HCT116 (cell line): ENCODE results near the gene KRT78. TPM values are rescaled to one million over a fixed set of nuclear protein-coding genes. Genes with fewer than 3 reads are reported as not detected.

Source experiments
- ATAC-seq: fragments of 200-7000 bp; cut with Tn5 transposase; 2 replicates; pipeline ENCODE4 v1.9.1; 2020; ENCODE audit warnings: mild to moderate bottlenecking, moderate library complexity
- BruUV-seq: library from RNA; stranded (reverse); fragments of 400-500 nt; replicated peaks from 2 replicates; lab custom pipeline; 2021; lab: Mats Ljungman, UMichigan
- CTCF ChIA-PET: fragments of 300-600 bp; sonication (Branson Sonifier 250); formaldehyde crosslinking; loops from one replicate; lab custom pipeline; 2021; ENCODE audit warnings: antibody characterized with exemption; lab: Charles Lee
- POLR2A ChIA-PET: fragments of 300-600, 350-600 bp; sonication (Branson Sonifier 250); formaldehyde crosslinking; loops from one replicate; lab custom pipeline; 2021; ENCODE audit warnings: antibody characterized with exemption; lab: Charles Lee
- RAD21 ChIA-PET, 2 experiments: fragments of 300-600 bp; sonication (Branson Sonifier 250); formaldehyde crosslinking; loops; one replicate each; lab custom pipeline; 2023; ENCODE audit warnings: low total read pairs in 2 of 2; ENCODE audit not compliant: uncharacterized antibody in 2 of 2, unreplicated experiment in 2 of 2, low non-redundant PET in 1 of 2; lab: Charles Lee
- DNase-seq: peaks from one replicate; pipeline ENCODE4 v3.0.0-alpha.2; 2010; ENCODE audit warnings: low read depth, low spot score
- H2AFZ ChIP-seq: fragments of 200-600 bp; shearing (Covaris generic), sonication (generic); 2 replicates; pipeline ENCODE4 v1.6.1; 2017; ENCODE audit warnings: low read depth, mixed run types, mixed read lengths, antibody characterized with exemption, low read length; ENCODE audit not compliant: poor library complexity, severe bottlenecking
- H3K27ac ChIP-seq: 2 replicates; pipeline ENCODE4 v1.5.1; 2012; ENCODE audit warnings: low read depth, low read length
- H3K27me3 ChIP-seq: fragments of 200-600 bp; sonication (generic); 2 replicates; pipeline ENCODE4 v1.6.1; 2016; ENCODE audit warnings: mixed run types, low read length, mixed read lengths; ENCODE audit not compliant: insufficient read depth
- H3K36me3 ChIP-seq, 2 experiments: fragments of 200-500 bp in 1 of 2; fragments of 200-600 bp in 1 of 2; sonication (Bioruptor generic) in 1 of 2; sonication (generic) in 1 of 2; 2 replicates each; pipeline versions ENCODE4 v1.5.1 to v1.6.1; 2014 to 2016; ENCODE audit warnings: low read length in 2 of 2, inconsistent platforms in 1 of 2, mixed read lengths in 1 of 2, mixed run types in 1 of 2; ENCODE audit not compliant: insufficient read depth in 2 of 2, control insufficient read depth in 1 of 2
- H3K4me1 ChIP-seq, 2 experiments: fragments of 200-600 bp in 1 of 2; sonication (generic) in 1 of 2; 2 replicates each; pipeline versions ENCODE4 v1.5.1 to v1.6.1; 2012 to 2017; ENCODE audit warnings: low read length in 2 of 2, inconsistent platforms in 1 of 2, mild to moderate bottlenecking in 1 of 2, mixed read lengths in 1 of 2, mixed run types in 1 of 2, moderate library complexity in 1 of 2; ENCODE audit not compliant: insufficient read depth in 2 of 2, control insufficient read depth in 1 of 2
- H3K4me2 ChIP-seq: fragments of 200-600 bp; sonication (generic); 2 replicates; pipeline ENCODE4 v1.6.1; 2017; ENCODE audit warnings: mixed run types, low read length, mixed read lengths
- H3K4me3 ChIP-seq, 2 experiments: fragments of 200-600 bp in 1 of 2; sonication (generic) in 1 of 2; replicated peaks in 1 of 2; 2 replicates each; pipeline ENCODE4 v1.5.1; 2011 to 2016; ENCODE audit warnings: low read length in 2 of 2, control low read depth in 1 of 2, low read depth in 1 of 2, mild to moderate bottlenecking in 1 of 2, mixed read lengths in 1 of 2, mixed run types in 1 of 2
- H3K79me2 ChIP-seq: fragments of 200-600 bp; sonication (generic); 2 replicates; pipeline ENCODE4 v1.6.1; 2017; ENCODE audit warnings: mild to moderate bottlenecking, mixed run types, low read length, moderate library complexity, mixed read lengths; ENCODE audit not compliant: insufficient read depth
- H3K9ac ChIP-seq: fragments of 200-600 bp; sonication (generic); 2 replicates; pipeline ENCODE4 v1.6.1; 2016; ENCODE audit warnings: low read length, mixed read lengths
- H3K9me2 ChIP-seq: fragments of 200-600 bp; sonication (generic), shearing (Covaris generic); 2 replicates; pipeline ENCODE4 v1.6.1; 2017; ENCODE audit warnings: mixed run types, mild to moderate bottlenecking, moderate library complexity; ENCODE audit not compliant: insufficient read depth
- H3K9me3 ChIP-seq, 2 experiments: fragments of 200-500 bp in 1 of 2; fragments of 200-600 bp in 1 of 2; sonication (Bioruptor generic) in 1 of 2; sonication (generic) in 1 of 2; 2 replicates each; pipeline ENCODE4 v1.6.1; 2014 to 2017; ENCODE audit warnings: low read length in 2 of 2, mixed read lengths in 2 of 2, inconsistent platforms in 1 of 2, low read depth in 1 of 2, mild to moderate bottlenecking in 1 of 2, mixed run types in 1 of 2, moderate library complexity in 1 of 2; ENCODE audit not compliant: control insufficient read depth in 1 of 2, insufficient read depth in 1 of 2
- H4K20me1 ChIP-seq: fragments of 200-600 bp; sonication (generic), shearing (Covaris generic); 2 replicates; pipeline ENCODE4 v1.6.1; 2017; ENCODE audit warnings: mixed run types, mild to moderate bottlenecking, moderate library complexity; ENCODE audit not compliant: insufficient read depth
- ATF3 ChIP-seq: IDR thresholded peaks from 2 replicates; pipeline ENCODE4 v1.6.1; 2012
- CEBPB ChIP-seq: IDR thresholded peaks from 2 replicates; pipeline ENCODE4 v1.6.1; 2012; ENCODE audit warnings: low read depth
- EZH2 ChIP-seq: fragments of 200-600 bp; sonication (generic); IDR thresholded peaks from 2 replicates; pipeline ENCODE4 v1.6.1; 2017; ENCODE audit warnings: antibody characterized with exemption, mixed run types
- JUND ChIP-seq: IDR thresholded peaks from 2 replicates; pipeline ENCODE4 v1.6.1; 2012
- POLR2AphosphoS5 ChIP-seq: IDR thresholded peaks from 2 replicates; pipeline ENCODE4 v1.6.1; 2011; ENCODE audit warnings: mild to moderate bottlenecking, low read depth, low read length, moderate library complexity
- RAD21 ChIP-seq: IDR thresholded peaks from 2 replicates; pipeline ENCODE4 v1.6.1; 2012; ENCODE audit warnings: low read depth, mild to moderate bottlenecking
- SIN3A ChIP-seq: IDR thresholded peaks from 2 replicates; pipeline ENCODE4 v1.6.1; 2012; ENCODE audit warnings: low read depth
- SP1 ChIP-seq: IDR thresholded peaks from 2 replicates; pipeline ENCODE4 v1.6.1; 2012; ENCODE audit warnings: low read depth
- TCF7L2 ChIP-seq: IDR thresholded peaks from 2 replicates; pipeline ENCODE4 v1.7.0; 2011; ENCODE audit warnings: borderline replicate concordance, inconsistent platforms; ENCODE audit not compliant: insufficient read depth, insufficient read length; ENCODE audit errors: extremely low read depth
- YY1 ChIP-seq: IDR thresholded peaks from 2 replicates; pipeline ENCODE4 v1.6.1; 2011; ENCODE audit warnings: low read length, low read depth, moderate library complexity, mild to moderate bottlenecking; ENCODE audit not compliant: insufficient replicate concordance; ENCODE audit errors: extremely low read depth
- ZBTB33 ChIP-seq: IDR thresholded peaks from 2 replicates; pipeline ENCODE4 v1.6.1; 2011; ENCODE audit warnings: mild to moderate bottlenecking, low read length, moderate library complexity; ENCODE audit not compliant: insufficient replicate concordance; ENCODE audit errors: extremely low read depth
- ZNF274 ChIP-seq: fragments of 200-500 bp; sonication (Bioruptor generic); IDR thresholded peaks from 2 replicates; pipeline ENCODE4 v1.6.1; 2014; ENCODE audit warnings: mild to moderate bottlenecking, low read depth, low read length, inconsistent platforms
- intact Hi-C: fragments of 100-400 bp; cut with micrococcal nuclease; formaldehyde crosslinking; loops from 2 replicates; pipeline ENCODE4 v1.10.0; 2022
- total RNA-seq: library from RNA; stranded (reverse); gene quantifications from one replicate; pipeline ENCODE4 v1.2.1, GENCODE V29; 2021; ENCODE audit not compliant: unreplicated experiment

KRT78 gene
- total RNA-seq, 1 experiment from 2014 or later: not detected

- Histone ChIP-seq H3K4me1 (no peaks in the 10 kb centered on the region), H3K9me2 (no peaks in the 10 kb centered on the region), H3K36me3 (no peaks in the 10 kb centered on the region), H4K20me1 (no peaks in the 10 kb centered on the region), H3K27me3 (peaks cover 10% of the 10 kb centered on the region; the same call in 1 of the 2 replicates), H3K4me3 (no peak overlapping the region), H3K9me3 (no peaks in the 10 kb centered on the region), H3K9ac (no peak overlapping the region), H3K4me2 (no peak overlapping the region), H2AFZ (no peak overlapping the region), H3K27ac (no peak overlapping the region), H3K79me2 (no peaks in the 10 kb centered on the region)
- no peak for TF ChIP-seq TCF7L2
- TF ChIP-seq ATF3: no peak
- no peak for TF ChIP-seq SP1
- TF ChIP-seq POLR2AphosphoS5: no peak
- TF ChIP-seq JUND: no peak
- no peak for TF ChIP-seq ZBTB33
- TF ChIP-seq SIN3A: no peak
- TF ChIP-seq RAD21: no peak
- TF ChIP-seq YY1: no peak
- no peak for TF ChIP-seq EZH2
- no peak for TF ChIP-seq ZNF274
- TF ChIP-seq CEBPB: no peak
- ChIA-PET RAD21 (no interaction called here), CTCF (no interaction called here), POLR2A (no interaction called here)
- intact Hi-C loops: no loop called here
- no TSS peak for BruUV-seq
- ATAC-seq (no peak), DNase-seq (no peak)
These were observed 36.0 kb downstream of the KRT78 start for GRCh38 chr12:52812749-52813148.
